HEK293 (cell line): ENCODE data around the gene PHLDB1.

Experiments used
- CTCF ChIA-PET: fragments of 350-600 bp; formaldehyde crosslinking; extraction: SDS; loops from one replicate; lab custom pipeline; 2021; ENCODE audit warnings: antibody characterized with exemption; lab: Yijun Ruan, JAX
- POLR2A ChIA-PET: fragments of 300-600 bp; formaldehyde crosslinking; extraction: SDS; loops from one replicate; lab custom pipeline; 2020; ENCODE audit warnings: antibody characterized with exemption, inconsistent platforms; lab: Yijun Ruan, JAX
- H3K27ac ChIP-seq: fragments of 200-500 bp; sonication (Bioruptor generic); 2 replicates; pipeline ENCODE4 v1.5.1; 2014; ENCODE audit warnings: low read depth, low read length, control low read depth, inconsistent platforms; ENCODE audit errors: extremely low read depth
- H3K36me3 ChIP-seq, 2 experiments: fragments of 200-500 bp in 1 of 2; sonication (Bioruptor generic) in 1 of 2; 1 replicate in 1 of 2; 2 replicates in 1 of 2; pipeline ENCODE4 v1.5.1; 2014 to 2017; ENCODE audit warnings: inconsistent platforms in 2 of 2, low read length in 2 of 2; ENCODE audit not compliant: control insufficient read depth in 2 of 2, insufficient read depth in 1 of 2
- H3K4me1 ChIP-seq: fragments of 200-500 bp; sonication (Bioruptor generic); 2 replicates; pipeline ENCODE4 v1.5.1; 2014; ENCODE audit warnings: mild to moderate bottlenecking, low read length, inconsistent platforms; ENCODE audit not compliant: control insufficient read depth, insufficient read depth
- H3K4me3 ChIP-seq: 2 replicates; pipeline ENCODE4 v1.5.1; 2011; ENCODE audit warnings: low read depth, mild to moderate bottlenecking, control low read depth, low read length, moderate library complexity
- H3K9me3 ChIP-seq: fragments of 200-500 bp; sonication (Bioruptor generic); 2 replicates; pipeline ENCODE4 v1.5.1; 2014; ENCODE audit warnings: low read depth, low read length, inconsistent platforms; ENCODE audit not compliant: control insufficient read depth, insufficient read depth
- HIC1 ChIP-seq: fragments of 450-650 bp; formaldehyde crosslinking; IDR thresholded peaks from 2 replicates; pipeline ENCODE4 v1.5.1; 2016; ENCODE audit warnings: missing biosample characterization, missing genetic modification characterization
- KLF1 ChIP-seq: fragments of 450-650 bp; formaldehyde crosslinking; IDR thresholded peaks from 2 replicates; pipeline ENCODE4 v1.5.1; 2016; ENCODE audit warnings: missing biosample characterization, missing genetic modification characterization
- KLF8 ChIP-seq: fragments of 450-650 bp; formaldehyde crosslinking; IDR thresholded peaks from 2 replicates; pipeline ENCODE4 v1.5.1; 2016; ENCODE audit warnings: missing biosample characterization, missing genetic modification characterization
- OVOL3 ChIP-seq: fragments of 450-650 bp; formaldehyde crosslinking; IDR thresholded peaks from 2 replicates; pipeline ENCODE4 v1.5.1; 2016; ENCODE audit warnings: missing biosample characterization, missing genetic modification characterization
- SETDB1 ChIP-seq: IDR thresholded peaks from one replicate; pipeline ENCODE4 v1.6.1; 2017; ENCODE audit warnings: mild to moderate bottlenecking, low read length, moderate library complexity, mixed read lengths; ENCODE audit not compliant: insufficient read length
- ZBTB7A ChIP-seq: fragments of 450-650 bp; formaldehyde crosslinking; IDR thresholded peaks from 2 replicates; pipeline ENCODE4 v1.5.1; 2016; ENCODE audit warnings: low read depth, missing biosample characterization, missing genetic modification characterization
- ZFP37 ChIP-seq: fragments of 450-650 bp; formaldehyde crosslinking; IDR thresholded peaks from 2 replicates; pipeline ENCODE4 v1.5.1; 2016; ENCODE audit warnings: missing biosample characterization, missing genetic modification characterization
- ZFP69B ChIP-seq: fragments of 450-650 bp; formaldehyde crosslinking; IDR thresholded peaks from 2 replicates; pipeline ENCODE4 v1.5.1; 2016; ENCODE audit warnings: missing biosample characterization, missing genetic modification characterization
- ZNF2 ChIP-seq: fragments of 450-650 bp; formaldehyde crosslinking; IDR thresholded peaks from 2 replicates; pipeline ENCODE4 v1.5.1; 2016; ENCODE audit warnings: missing biosample characterization, missing genetic modification characterization
- ZNF24 ChIP-seq: fragments of 450-650 bp; formaldehyde crosslinking; IDR thresholded peaks from 2 replicates; pipeline ENCODE4 v1.5.1; 2016; ENCODE audit warnings: missing biosample characterization, missing genetic modification characterization
- ZNF366 ChIP-seq: fragments of 450-650 bp; formaldehyde crosslinking; conservative IDR thresholded peaks from 2 replicates; pipeline ENCODE4 v1.5.1; 2016; ENCODE audit warnings: missing biosample characterization, missing genetic modification characterization
- ZNF473 ChIP-seq: fragments of 450-650 bp; formaldehyde crosslinking; IDR thresholded peaks from 2 replicates; pipeline ENCODE4 v1.5.1; 2017; ENCODE audit warnings: missing biosample characterization, missing genetic modification characterization
- ZNF518A ChIP-seq: fragments of 450-650 bp; formaldehyde crosslinking; conservative IDR thresholded peaks from 2 replicates; pipeline ENCODE4 v1.5.1; 2016; ENCODE audit warnings: low read depth, missing biosample characterization, missing genetic modification characterization
- ZNF544 ChIP-seq: fragments of 450-650 bp; formaldehyde crosslinking; IDR thresholded peaks from 2 replicates; pipeline ENCODE4 v1.5.0; 2017; ENCODE audit warnings: missing biosample characterization, missing genetic modification characterization
- ZNF561 ChIP-seq: fragments of 450-650 bp; IDR thresholded peaks from 2 replicates; pipeline ENCODE4 v1.5.1; 2018; ENCODE audit warnings: missing biosample characterization, missing genetic modification characterization, borderline replicate concordance
- ZNF654 ChIP-seq: fragments of 450-650 bp; formaldehyde crosslinking; IDR thresholded peaks from 2 replicates; pipeline ENCODE4 v1.5.1; 2016; ENCODE audit warnings: low read depth, missing biosample characterization, missing genetic modification characterization
- ZNF692 ChIP-seq: fragments of 450-650 bp; formaldehyde crosslinking; IDR thresholded peaks from 2 replicates; pipeline ENCODE4 v1.5.1; 2016; ENCODE audit warnings: missing biosample characterization, missing genetic modification characterization
- ZNF777 ChIP-seq: fragments of 450-650 bp; formaldehyde crosslinking; IDR thresholded peaks from 2 replicates; pipeline ENCODE4 v1.5.1; 2017; ENCODE audit warnings: missing biosample characterization, missing genetic modification characterization, borderline replicate concordance
- ZNF791 ChIP-seq: fragments of 450-650 bp; formaldehyde crosslinking; IDR thresholded peaks from 2 replicates; pipeline ENCODE4 v1.5.1; 2016; ENCODE audit warnings: missing biosample characterization, missing genetic modification characterization

Gene PHLDB1

GRCh38 chr11:118689852-118690552 lies 82.6 kb downstream of the PHLDB1 start (continued):
- TF ChIP-seq KLF8 = peak; percentile 71
- TF ChIP-seq ZFP69B = peak; percentile 65; the same call in 1 of the 2 replicates
- TF ChIP-seq ZNF654 (tag by site-specific recombination) = peak; percentile 66
- TF ChIP-seq KLF1 = peak; percentile 48
- TF ChIP-seq ZNF518A (tag by site-specific recombination) = peak; percentile 28; the same call in 1 of the 2 replicates
- 0 out of 2 replicates have a peak, but pooled peaks have one; percentile 30 for TF ChIP-seq ZNF777 (tag by site-specific recombination)
- TF ChIP-seq ZNF692 (tag by site-specific recombination) = peak; percentile 84
- 0 out of 2 replicates have a peak, but pooled peaks have one; percentile 65 for TF ChIP-seq ZNF561 (tag by site-specific recombination)
- TF ChIP-seq HIC1 (tag by site-specific recombination) = peak; percentile 64; the same call in 1 of the 2 replicates
- peak; percentile 60; the same call in 1 of the 2 replicates for TF ChIP-seq ZNF2 (tag by site-specific recombination)
- no peak for TF ChIP-seq ZNF544 (tag by site-specific recombination)
- TF ChIP-seq ZNF366 (tag by site-specific recombination) = no peak
- 0 out of 2 replicates have a peak, but pooled peaks have one; percentile 48 for TF ChIP-seq ZFP37 (tag by site-specific recombination)

- no peak for TF ChIP-seq ZNF24 (tag by site-specific recombination)
- no peak for TF ChIP-seq ZNF791 (tag by site-specific recombination)
- TF ChIP-seq ZNF473 (tag by site-specific recombination) = no peak
- no peak for TF ChIP-seq SETDB1
- TF ChIP-seq ZNF544 (tag by site-specific recombination) = no peak
- no peak for TF ChIP-seq OVOL3
- TF ChIP-seq ZBTB7A (tag by site-specific recombination) = no peak
- TF ChIP-seq, all 188 proteins: peak for 0
- POLR2A ChIA-PET = interaction anchor here (1.3 kb wide), 1 partner anchor 101 kb away, joined by 15 read pairs; the partner anchor contains the start of gene DDX6
- Histone ChIP-seq H3K9me3 (no peaks in the 10 kb centered on the region), H3K4me1 (no peaks in the 10 kb centered on the region), H3K4me3 (no peak overlapping the region), H3K27ac (no peak overlapping the region), H3K36me3 (no peaks in the 10 kb centered on the region)
- CTCF ChIA-PET = interaction anchor here (0.6 to 3.4 kb wide), 28 partner anchors 9 to 308 kb away, joined by 3 to 22 read pairs (median 5); partner anchors contain the start of gene DDX6
These were observed 83.3 kb downstream of the PHLDB1 start for GRCh38 chr11:118690553-118691304.
